Measurements from ENCODE around the gene CCZ1.
"Not testable (repeated sequence)": the region's sequence is repeated elsewhere in the genome, so short reads cannot be mapped to it uniquely, and the experiment has no call there.

The CCZ1 gene

GRCh38 chr7:5898480-5899224 is at the start of gene CCZ1:
TSS of gene CCZ1 (plus strand) at chr7:5898733. CDS start at chr7:5898800, 67 bp downstream.
- peak; percentile 30 for DNase-seq

GRCh38 chr7:5850944-5851343 is 47.6 kb upstream of the CCZ1 start:
- DNase-seq = no peak

- DNase-seq = no peak
These were observed 43.8 kb upstream of the CCZ1 start for GRCh38 chr7:5854738-5855137.

- not testable (repeated sequence) for DNase-seq
These were observed 41.4 kb upstream of the CCZ1 start for GRCh38 chr7:5857041-5857575.

GRCh38 chr7:5858494-5858893 is 40.0 kb upstream of the CCZ1 start:
- DNase-seq = not testable (repeated sequence)

GRCh38 chr7:5861281-5861680 is 37.3 kb upstream of the CCZ1 start:
- DNase-seq = not testable (repeated sequence)

GRCh38 chr7:5862753-5863366 is 35.7 kb upstream of the CCZ1 start:
- not testable (repeated sequence) for DNase-seq

- not testable (repeated sequence) for DNase-seq
These were observed 33.1 kb upstream of the CCZ1 start for GRCh38 chr7:5865279-5865931.

- no peak for DNase-seq
These were observed 31.5 kb upstream of the CCZ1 start for GRCh38 chr7:5867060-5867459.

GRCh38 chr7:5868928-5869341 is 29.6 kb upstream of the CCZ1 start:
- not testable (repeated sequence) for DNase-seq

GRCh38 chr7:5869691-5870090 is 28.8 kb upstream of the CCZ1 start:
- no peak for DNase-seq

GRCh38 chr7:5870311-5870710 is 28.2 kb upstream of the CCZ1 start:
- DNase-seq = no peak

- no peak for DNase-seq
These were observed 26.2 kb upstream of the CCZ1 start for GRCh38 chr7:5872326-5872725.

GRCh38 chr7:5879591-5879990 is 18.9 kb upstream of the CCZ1 start:
- DNase-seq = not testable (repeated sequence)

- DNase-seq = not testable (repeated sequence)
These were observed 18.4 kb upstream of the CCZ1 start for GRCh38 chr7:5880106-5880505.

- DNase-seq = not testable (repeated sequence)
These were observed 14.1 kb upstream of the CCZ1 start for GRCh38 chr7:5884431-5884830.

GRCh38 chr7:5888021-5888420 is 10.5 kb upstream of the CCZ1 start:
- not testable (repeated sequence) for DNase-seq

GRCh38 chr7:5890244-5890643 is 8.3 kb upstream of the CCZ1 start:
- not testable (repeated sequence) for DNase-seq

- no peak for DNase-seq
These were observed 6.0 kb upstream of the CCZ1 start for GRCh38 chr7:5892498-5892897.

GRCh38 chr7:5897369-5897919 is 1.1 kb upstream of the CCZ1 start:
- peak; percentile 42 for DNase-seq

GRCh38 chr7:5903002-5903401 is 4.5 kb downstream of the CCZ1 start:
- DNase-seq = not testable (repeated sequence)

- DNase-seq = not testable (repeated sequence)
These were observed 6.2 kb downstream of the CCZ1 start for GRCh38 chr7:5904726-5905125.

- DNase-seq = not testable (repeated sequence)
These were observed 10.3 kb downstream of the CCZ1 start for GRCh38 chr7:5908835-5909234.
